LNCAP (cell line): ENCODE results near the gene UBE2U.

Experiments used
- TF ChIP-seq, protein P1 (sequence below): fragments of 450-650 bp; IDR thresholded peaks from 2 replicates; pipeline ENCODE4 v1.5.1; 2017; ENCODE audit warnings: mild to moderate bottlenecking

UBE2U gene, protein sequence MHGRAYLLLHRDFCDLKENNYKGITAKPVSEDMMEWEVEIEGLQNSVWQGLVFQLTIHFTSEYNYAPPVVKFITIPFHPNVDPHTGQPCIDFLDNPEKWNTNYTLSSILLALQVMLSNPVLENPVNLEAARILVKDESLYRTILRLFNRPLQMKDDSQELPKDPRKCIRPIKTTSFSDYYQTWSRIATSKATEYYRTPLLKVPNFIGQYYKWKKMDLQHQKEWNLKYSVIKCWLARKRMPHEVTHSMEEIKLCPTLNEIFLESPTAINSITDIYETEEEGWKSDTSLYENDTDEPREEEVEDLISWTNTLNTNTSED

DNA sequence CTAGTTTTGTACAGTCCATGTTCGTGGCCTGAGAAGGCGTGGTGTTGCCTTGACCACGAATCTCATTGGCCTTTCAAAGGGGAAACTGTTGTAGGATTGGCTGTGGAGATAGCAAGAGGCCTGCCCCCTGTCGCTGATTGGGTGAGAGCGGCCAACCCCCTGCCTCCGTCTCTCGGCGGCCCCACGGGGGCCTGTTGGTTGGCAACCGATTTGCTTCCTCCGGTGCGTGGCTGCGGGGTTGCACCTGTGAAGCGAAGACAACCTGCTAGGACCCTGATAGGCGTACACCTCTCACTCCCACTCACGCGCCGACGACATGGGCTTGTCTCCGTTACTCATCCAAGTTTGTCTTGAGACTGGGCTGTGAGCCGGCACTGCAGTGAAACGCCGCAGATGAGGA, at the start of gene UBE2U:
UBE2U (plus strand) TSS at position 204 of the 400 bp plus-strand sequence. CDS start 428 bp downstream, outside the sequence.
- TF ChIP-seq, protein P1, sequence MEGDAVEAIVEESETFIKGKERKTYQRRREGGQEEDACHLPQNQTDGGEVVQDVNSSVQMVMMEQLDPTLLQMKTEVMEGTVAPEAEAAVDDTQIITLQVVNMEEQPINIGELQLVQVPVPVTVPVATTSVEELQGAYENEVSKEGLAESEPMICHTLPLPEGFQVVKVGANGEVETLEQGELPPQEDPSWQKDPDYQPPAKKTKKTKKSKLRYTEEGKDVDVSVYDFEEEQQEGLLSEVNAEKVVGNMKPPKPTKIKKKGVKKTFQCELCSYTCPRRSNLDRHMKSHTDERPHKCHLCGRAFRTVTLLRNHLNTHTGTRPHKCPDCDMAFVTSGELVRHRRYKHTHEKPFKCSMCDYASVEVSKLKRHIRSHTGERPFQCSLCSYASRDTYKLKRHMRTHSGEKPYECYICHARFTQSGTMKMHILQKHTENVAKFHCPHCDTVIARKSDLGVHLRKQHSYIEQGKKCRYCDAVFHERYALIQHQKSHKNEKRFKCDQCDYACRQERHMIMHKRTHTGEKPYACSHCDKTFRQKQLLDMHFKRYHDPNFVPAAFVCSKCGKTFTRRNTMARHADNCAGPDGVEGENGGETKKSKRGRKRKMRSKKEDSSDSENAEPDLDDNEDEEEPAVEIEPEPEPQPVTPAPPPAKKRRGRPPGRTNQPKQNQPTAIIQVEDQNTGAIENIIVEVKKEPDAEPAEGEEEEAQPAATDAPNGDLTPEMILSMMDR = no peak

DNA sequence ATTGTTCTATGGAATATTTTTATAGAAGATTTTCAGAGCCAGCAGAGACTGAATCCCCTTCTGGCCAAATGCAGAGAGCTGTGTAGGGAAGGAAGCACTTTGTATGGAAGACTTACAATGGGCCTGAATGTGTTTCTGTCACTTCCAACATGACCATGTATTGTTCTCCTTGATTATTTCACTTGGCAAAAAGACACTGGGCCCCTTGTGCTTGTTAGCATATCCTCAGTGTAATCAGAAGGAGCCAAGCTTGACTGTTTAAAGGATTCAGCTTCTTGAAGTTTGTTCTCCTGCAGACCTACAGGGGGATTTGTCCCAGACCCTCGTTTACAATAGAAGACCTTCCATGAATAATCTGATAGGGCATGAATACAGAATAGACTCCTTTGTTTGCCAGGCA, 48.1 kb upstream of the UBE2U start:
- TF ChIP-seq, protein P1 = no peak

DNA sequence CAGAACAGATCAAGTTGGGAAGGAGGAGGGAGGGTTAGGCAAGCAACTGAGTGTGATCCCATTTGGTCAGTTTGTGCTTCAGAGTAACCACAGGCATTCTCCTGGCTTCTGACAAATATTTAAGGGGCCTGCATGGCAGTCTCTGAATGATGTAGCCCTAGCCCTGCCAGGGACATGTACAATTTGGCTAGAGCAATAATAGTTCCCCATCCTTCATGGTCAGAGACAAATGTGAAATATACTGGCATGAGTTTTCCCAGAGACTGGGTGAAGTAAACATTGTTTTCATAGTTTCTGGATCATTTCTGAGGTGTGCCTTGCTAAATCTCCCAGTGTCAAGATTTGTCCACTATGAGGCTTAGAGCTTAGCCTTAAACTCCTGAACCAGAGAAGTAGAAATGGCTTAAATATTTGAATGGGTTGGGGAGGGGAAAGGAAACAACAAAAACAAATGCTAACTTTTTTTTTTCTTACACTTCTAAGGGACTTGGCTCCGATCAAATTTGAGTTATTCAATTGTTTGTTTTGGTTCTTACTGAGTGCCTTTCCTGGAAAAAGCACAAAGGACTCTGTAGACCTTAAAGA, 42.0 kb upstream of the UBE2U start:
- TF ChIP-seq, protein P1 = no peak

DNA sequence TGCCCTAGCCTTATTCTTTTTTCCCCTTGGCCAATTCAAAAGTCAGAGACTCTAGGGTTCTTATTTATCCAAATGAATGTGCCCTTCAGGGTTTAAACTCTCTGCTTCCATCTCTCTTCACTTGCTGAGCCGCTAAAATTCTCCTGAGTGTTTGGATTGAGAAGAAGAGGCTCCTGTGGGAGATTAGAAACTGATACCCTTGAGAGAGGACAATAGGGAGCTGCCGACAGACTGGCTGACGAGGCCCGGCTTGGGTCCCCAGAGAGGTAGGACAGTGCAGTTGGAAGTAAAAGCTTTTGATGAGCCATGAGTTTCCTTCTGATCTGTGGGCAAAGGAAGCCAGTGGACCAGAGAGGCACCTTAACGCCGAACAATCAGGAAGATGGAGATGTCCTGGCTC, 41.3 kb upstream of the UBE2U start:
- TF ChIP-seq, protein P1 = no peak

DNA sequence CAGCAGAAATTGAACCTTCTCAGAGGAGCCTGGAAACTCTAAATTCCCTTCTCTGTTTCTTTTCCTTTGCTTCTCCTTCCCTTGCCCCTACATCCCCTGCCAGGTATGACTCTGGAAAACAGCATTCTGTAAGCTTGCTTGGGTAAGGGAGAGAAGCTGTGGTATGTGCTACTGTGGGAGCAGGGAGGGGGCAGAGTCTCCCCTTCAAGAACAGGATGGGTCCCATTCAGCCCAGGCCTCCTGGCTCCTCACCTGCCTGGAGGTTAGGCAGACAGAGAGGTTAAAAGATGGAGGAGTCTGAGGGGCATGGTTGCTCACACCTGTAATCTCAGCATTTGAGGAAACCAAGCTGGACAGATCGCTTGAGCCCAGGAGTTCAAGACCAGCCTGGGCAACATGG, 40.6 kb upstream of the UBE2U start:
- TF ChIP-seq, protein P1 = no peak

DNA sequence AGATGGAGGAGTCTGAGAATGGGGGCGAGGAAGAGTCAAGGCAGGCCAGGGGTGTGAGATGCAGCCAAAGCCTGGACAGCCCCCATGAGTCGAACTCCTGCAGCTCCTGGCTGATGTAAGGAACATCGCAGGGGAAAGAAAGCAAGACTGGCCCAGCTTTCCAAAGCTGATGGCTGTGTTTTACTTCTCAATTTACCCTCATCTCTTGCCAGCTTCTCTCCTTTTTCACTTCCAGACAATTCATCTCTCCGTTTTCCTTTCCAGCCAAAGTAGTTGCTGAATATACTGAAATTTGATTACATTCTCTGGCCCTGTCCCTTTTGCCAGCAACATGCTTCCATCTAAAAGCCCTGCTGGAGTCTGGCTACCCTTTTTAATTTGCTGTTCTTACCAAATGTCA, 40.0 kb upstream of the UBE2U start:
- TF ChIP-seq, protein P1 = no peak

DNA sequence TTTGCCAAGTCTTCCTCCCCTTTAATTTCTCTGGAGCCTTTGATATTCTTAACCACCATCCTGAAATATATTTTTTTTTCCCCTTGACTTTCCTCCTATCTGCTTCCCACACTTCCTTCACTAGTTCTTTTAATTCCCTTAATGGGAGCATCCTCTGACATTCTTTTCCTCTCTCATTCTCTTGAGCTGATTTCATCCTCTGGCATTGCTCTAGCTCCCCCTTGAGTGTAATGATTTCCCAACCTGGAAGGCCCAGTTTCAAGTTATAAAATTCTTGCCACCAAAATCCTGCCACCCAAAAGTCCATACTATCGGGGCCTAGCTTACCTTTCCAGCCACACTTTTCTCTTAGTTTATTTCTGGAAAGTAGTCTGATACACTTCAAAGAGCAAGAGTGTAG, 39.5 kb upstream of the UBE2U start:
- TF ChIP-seq, protein P1 = peak; percentile 58
